ENCODE results near the gene LGR5. TPM values are rescaled to one million over a fixed set of nuclear protein-coding genes. Genes with fewer than 3 reads are reported as not detected.
A peak's percentile ranks its signal among the peaks of the same experiment; 100 is the strongest.

The LGR5 gene
- total and polyA plus RNA-seq, 2 of the 13 experiments (the other 11 are each of a cell fraction or from before 2014, with no cell fraction given), result 37.0 to 121 TPM

- ChIA-PET CTCF (ENCODE audit: low intra/inter-chr PET ratio, low total read pairs) (no interaction called here), POLR2A (no interaction called here)
- FAIRE-seq, result no peak
- no TSS peak for BruUV-seq (replicated peaks)
- in situ Hi-C loops (cut with HindIII; ENCODE audit: extremely low pct_ligation_motif_present, low pct_unique_long_range_greater_than_20kb) (no loop called here), intact Hi-C loops (cut with micrococcal nuclease; ENCODE audit: unreplicated experiment) (no loop called here)
- Histone ChIP-seq H4K20me1 (ENCODE audit: insufficient read depth, low read length) (no peaks in the 10 kb centered on the region), H3K9ac (ENCODE audit: insufficient read depth, low read depth, low read length) (no peak overlapping the region), H2AFZ (ENCODE audit: low read length) (no peak overlapping the region), H3K4me2 (ENCODE audit: low read depth, low read length) (no peak overlapping the region), H3K27ac (ENCODE audit: extremely low read length, insufficient read depth, low read length) (no peak overlapping the region), H3K9me3 (ENCODE audit: low read length) (no peaks in the 10 kb centered on the region), H3K27me3 (ENCODE audit: control insufficient read depth in 1 of 2, insufficient read depth in 2 of 2, low read length in 2 of 2) (no peaks in the 10 kb centered on the region), H3K4me3 (replicated peaks in 1 of 3; ENCODE audit: insufficient read depth in 1 of 3, low read depth in 2 of 3, low read length in 3 of 3) (no peak overlapping the region), H3K36me3 (replicated peaks in 1 of 2; ENCODE audit: control insufficient read depth in 1 of 2, insufficient read depth in 2 of 2, low read length in 2 of 2) (peaks cover 5 to 22% of the 10 kb centered on the region in 2 experiments; a peak in 4 of 5 replicates), H3K4me1 (ENCODE audit: insufficient read depth, low read length) (peaks cover 18% of the 10 kb centered on the region), H3K79me2 (ENCODE audit: insufficient read depth, low read length) (no peaks in the 10 kb centered on the region)
- ATAC-seq, result no peak
- TF ChIP-seq RBM22 (optimal IDR thresholded peaks at IDR 0.05; ENCODE audit: low read length) (peak; percentile 94), POLR2G (IDR thresholded peaks at IDR 0.05; ENCODE audit: low read depth, low read length) (0 out of 2 replicates have a peak, but pooled peaks have one; percentile 38), HMGXB3 (CRISPR knock-in tag; IDR thresholded peaks at IDR 0.05; ENCODE audit: borderline replicate concordance) (no peak)
- WGBS (ENCODE audit: low lambda C conversion rate), result 88% methylated on average over 2 of the region's 2 CpGs
- no peak for DNase-seq (ENCODE audit: low spot score)
These were observed 147.4 kb downstream of the LGR5 start for GRCh38 chr12:71587012-71587411.

DNA sequence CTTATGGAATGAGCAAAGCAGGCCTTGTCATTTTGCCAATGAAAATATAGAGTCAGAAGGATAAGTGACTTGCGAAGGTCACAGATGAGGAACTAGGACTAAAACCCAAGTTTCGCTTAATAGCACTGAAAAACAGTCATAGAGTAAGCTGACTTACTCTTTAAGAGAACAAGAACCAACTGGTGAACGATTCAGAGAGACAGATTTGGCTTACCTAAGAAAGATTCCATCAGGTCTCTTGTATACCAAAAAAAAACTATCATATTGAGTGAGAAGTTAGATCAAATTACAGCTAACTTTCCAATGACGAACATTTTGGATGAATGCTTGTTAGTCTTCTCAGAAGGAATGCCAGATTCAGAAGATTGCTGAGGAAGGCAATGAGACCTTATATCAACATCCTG lies 149.9 kb downstream of the LGR5 start:
- Histone ChIP-seq H3K9ac (ENCODE audit: insufficient read depth, low read depth, low read length) (no peak overlapping the region), H3K4me3 (replicated peaks in 1 of 3; ENCODE audit: insufficient read depth in 1 of 3, low read depth in 2 of 3, low read length in 3 of 3) (no peak overlapping the region), H3K4me2 (ENCODE audit: low read depth, low read length) (no peak overlapping the region), H3K27me3 (ENCODE audit: control insufficient read depth in 1 of 2, insufficient read depth in 2 of 2, low read length in 2 of 2) (no peaks in the 10 kb centered on the region), H3K79me2 (ENCODE audit: insufficient read depth, low read length) (no peaks in the 10 kb centered on the region), H3K27ac (ENCODE audit: extremely low read length, insufficient read depth, low read length) (no peak overlapping the region), H4K20me1 (ENCODE audit: insufficient read depth, low read length) (no peaks in the 10 kb centered on the region), H2AFZ (ENCODE audit: low read length) (no peak overlapping the region), H3K36me3 (replicated peaks in 1 of 2; ENCODE audit: control insufficient read depth in 1 of 2, insufficient read depth in 2 of 2, low read length in 2 of 2) (peaks cover under 1 to 2% of the 10 kb centered on the region in 2 experiments; a peak in 4 of 5 replicates), H3K4me1 (ENCODE audit: insufficient read depth, low read length) (peaks cover 19% of the 10 kb centered on the region), H3K9me3 (ENCODE audit: low read length) (no peaks in the 10 kb centered on the region)
- in situ Hi-C loops (cut with HindIII; ENCODE audit: extremely low pct_ligation_motif_present, low pct_unique_long_range_greater_than_20kb) (no loop called here), intact Hi-C loops (cut with micrococcal nuclease; ENCODE audit: unreplicated experiment) (no loop called here)
- POLR2A ChIA-PET, result no interaction called here
- FAIRE-seq (no peak), ATAC-seq (no peak), DNase-seq (ENCODE audit: low spot score) (no peak)
- WGBS (ENCODE audit: low lambda C conversion rate), result 67% methylated on average over 4 of the region's 4 CpGs
- BruUV-seq (replicated peaks), result no TSS peak
- CTCF ChIA-PET (ENCODE audit: low intra/inter-chr PET ratio, low total read pairs), result no interaction called here
- no peak for TF ChIP-seq ATRX (CRISPR knock-in tag; IDR thresholded peaks at IDR 0.05; ENCODE audit: borderline replicate concordance)
- no peak for TF ChIP-seq KIAA2018 (CRISPR knock-in tag; IDR thresholded peaks at IDR 0.05; ENCODE audit: borderline replicate concordance)
